Measurements from ENCODE around the gene TTI1. TPM values are rescaled to one million over a fixed set of nuclear protein-coding genes. Genes with fewer than 3 reads are reported as not detected.

Gene TTI1
- total and polyA plus RNA-seq, 2 donors (not counting 1 experiment from before 2014, with no cell fraction given): 13.9 to 33.9 TPM

DNA sequence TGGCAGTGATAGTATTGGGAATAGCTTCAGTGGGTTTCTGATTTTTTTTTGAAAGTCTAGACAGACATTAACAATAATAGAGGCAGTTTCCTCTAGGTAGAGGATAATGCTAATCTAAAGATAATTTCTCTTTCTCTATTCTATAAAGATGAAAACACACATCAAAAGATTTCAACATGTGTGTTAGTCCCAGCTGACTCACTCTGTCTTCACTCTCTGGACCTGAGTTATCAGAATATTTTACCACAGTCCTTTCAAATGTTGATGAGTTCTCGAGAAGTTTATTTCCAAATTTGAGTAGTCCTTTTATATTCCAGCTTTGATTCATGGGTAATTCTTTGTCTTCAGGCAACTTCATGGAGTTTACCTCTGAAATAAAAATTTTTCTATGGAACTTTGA, 17.4 kb upstream of the TTI1 start:
- Histone ChIP-seq H3K27ac (ENCODE audit: low read length in 2 of 2) (no peak overlapping the region), H4K20me1 (ENCODE audit: control insufficient read depth, insufficient read depth, low read length, poor library complexity, severe bottlenecking) (peaks cover 30% of the 10 kb centered on the region), H3K36me3 (replicated peaks in 1 of 2; ENCODE audit: control extremely low read depth in 1 of 2, control insufficient read depth in 1 of 2, extremely low read depth in 1 of 2, insufficient read depth in 2 of 2, low read length in 1 of 2) (peaks cover 4 to 61% of the 10 kb centered on the region in 2 experiments), H3K9me3 (ENCODE audit: control extremely low read depth in 1 of 3, control insufficient read depth in 2 of 3, insufficient read depth in 1 of 3, low read length in 2 of 3) (no peaks in the 10 kb centered on the region), H3K79me2 (ENCODE audit: control insufficient read depth, insufficient read depth, low read length) (peaks cover 61% of the 10 kb centered on the region), H3K4me2 (replicated peaks; ENCODE audit: low read depth, low read length, poor library complexity, severe bottlenecking) (no peak overlapping the region), H3K27me3 (replicated peaks in 1 of 4; ENCODE audit: control extremely low read depth in 1 of 4, control insufficient read depth in 3 of 4, insufficient read depth in 4 of 4, low read length in 3 of 4) (no peaks in the 10 kb centered on the region), H3K4me3 (ENCODE audit: control extremely low read depth in 1 of 5, extremely low read depth in 1 of 5, insufficient read depth in 1 of 5, low read depth in 2 of 5, low read length in 4 of 5) (no peak overlapping the region), H3K9ac (ENCODE audit: low read length) (no peak overlapping the region), H2AFZ (ENCODE audit: insufficient read depth, low read depth, low read length, poor library complexity, severe bottlenecking) (no peak overlapping the region), H3K4me1 (ENCODE audit: control insufficient read depth in 2 of 2, insufficient read depth in 2 of 2, low read length in 2 of 2) (no peaks in the 10 kb centered on the region)
- ATAC-seq (ENCODE audit: low read depth) (no peak), DNase-seq (no peak)
- POLR2A ChIA-PET: no interaction called here
- WGBS (ENCODE audit: insufficient coverage): no CpG with 5 or more reads among the region's 1 CpG
- no peak for TF ChIP-seq EZH2 (IDR thresholded peaks at IDR 0.05; ENCODE audit: borderline replicate concordance, insufficient read depth, low read depth, low read length, poor library complexity, severe bottlenecking)
- intact Hi-C loops (cut with micrococcal nuclease): no loop called here
- Mint-ChIP-seq H3K4me3 (no peak overlapping the region), H3K27me3 (no peaks in the 10 kb centered on the region), H3K4me1 (peaks cover 3% of the 10 kb centered on the region), H3K9me3 (ENCODE audit: insufficient read depth) (no peaks in the 10 kb centered on the region), H3K27ac (no peak overlapping the region)
- CTCF ChIA-PET: interaction anchor here (0.5 to 19.6 kb wide), 4 partner anchors 121 to 723 kb away, joined by 3 to 494 read pairs (median 4); no protein-coding TSS in a partner anchor

DNA sequence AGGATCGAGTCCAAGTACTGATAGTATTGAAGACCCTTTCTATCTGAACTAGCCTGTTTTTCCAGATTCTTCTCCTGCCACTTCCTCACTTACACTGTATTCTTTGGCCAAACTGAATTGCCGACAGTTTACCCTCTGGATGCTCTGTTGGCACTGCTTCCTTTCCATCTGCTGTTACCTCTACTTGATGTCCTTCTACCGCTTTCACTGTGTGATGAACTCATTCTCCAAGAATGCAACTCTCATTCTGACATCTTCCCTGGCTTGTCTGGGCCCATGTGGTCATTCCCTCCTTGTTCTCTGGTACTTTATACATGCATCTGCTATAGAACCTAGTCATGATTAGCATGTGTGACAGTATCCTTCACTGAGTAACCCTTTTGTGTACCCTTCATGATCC, 16.5 kb upstream of the TTI1 start:
- Histone ChIP-seq H3K9me3 (ENCODE audit: control extremely low read depth in 1 of 3, control insufficient read depth in 2 of 3, insufficient read depth in 1 of 3, low read length in 2 of 3) (no peaks in the 10 kb centered on the region), H3K36me3 (replicated peaks in 1 of 2; ENCODE audit: control extremely low read depth in 1 of 2, control insufficient read depth in 1 of 2, extremely low read depth in 1 of 2, insufficient read depth in 2 of 2, low read length in 1 of 2) (peaks cover 4 to 65% of the 10 kb centered on the region in 2 experiments), H3K4me3 (ENCODE audit: control extremely low read depth in 1 of 5, extremely low read depth in 1 of 5, insufficient read depth in 1 of 5, low read depth in 2 of 5, low read length in 4 of 5) (no peak overlapping the region), H3K27me3 (replicated peaks in 1 of 4; ENCODE audit: control extremely low read depth in 1 of 4, control insufficient read depth in 3 of 4, insufficient read depth in 4 of 4, low read length in 3 of 4) (no peaks in the 10 kb centered on the region), H3K9ac (ENCODE audit: low read length) (no peak overlapping the region), H3K27ac (ENCODE audit: low read length in 2 of 2) (no peak overlapping the region), H3K79me2 (ENCODE audit: control insufficient read depth, insufficient read depth, low read length) (peaks cover 69% of the 10 kb centered on the region), H3K4me1 (ENCODE audit: control insufficient read depth in 2 of 2, insufficient read depth in 2 of 2, low read length in 2 of 2) (no peaks in the 10 kb centered on the region), H3K4me2 (replicated peaks; ENCODE audit: low read depth, low read length, poor library complexity, severe bottlenecking) (no peak overlapping the region), H2AFZ (ENCODE audit: insufficient read depth, low read depth, low read length, poor library complexity, severe bottlenecking) (no peak overlapping the region), H4K20me1 (ENCODE audit: control insufficient read depth, insufficient read depth, low read length, poor library complexity, severe bottlenecking) (peaks cover 31% of the 10 kb centered on the region)
- 92% methylated on average over 3 of the region's 3 CpGs for WGBS (ENCODE audit: insufficient coverage)
- ATAC-seq (ENCODE audit: low read depth): no peak
- TF ChIP-seq EZH2 (IDR thresholded peaks at IDR 0.05; ENCODE audit: borderline replicate concordance, insufficient read depth, low read depth, low read length, poor library complexity, severe bottlenecking): no peak
- TF ChIP-seq, protein P1, sequence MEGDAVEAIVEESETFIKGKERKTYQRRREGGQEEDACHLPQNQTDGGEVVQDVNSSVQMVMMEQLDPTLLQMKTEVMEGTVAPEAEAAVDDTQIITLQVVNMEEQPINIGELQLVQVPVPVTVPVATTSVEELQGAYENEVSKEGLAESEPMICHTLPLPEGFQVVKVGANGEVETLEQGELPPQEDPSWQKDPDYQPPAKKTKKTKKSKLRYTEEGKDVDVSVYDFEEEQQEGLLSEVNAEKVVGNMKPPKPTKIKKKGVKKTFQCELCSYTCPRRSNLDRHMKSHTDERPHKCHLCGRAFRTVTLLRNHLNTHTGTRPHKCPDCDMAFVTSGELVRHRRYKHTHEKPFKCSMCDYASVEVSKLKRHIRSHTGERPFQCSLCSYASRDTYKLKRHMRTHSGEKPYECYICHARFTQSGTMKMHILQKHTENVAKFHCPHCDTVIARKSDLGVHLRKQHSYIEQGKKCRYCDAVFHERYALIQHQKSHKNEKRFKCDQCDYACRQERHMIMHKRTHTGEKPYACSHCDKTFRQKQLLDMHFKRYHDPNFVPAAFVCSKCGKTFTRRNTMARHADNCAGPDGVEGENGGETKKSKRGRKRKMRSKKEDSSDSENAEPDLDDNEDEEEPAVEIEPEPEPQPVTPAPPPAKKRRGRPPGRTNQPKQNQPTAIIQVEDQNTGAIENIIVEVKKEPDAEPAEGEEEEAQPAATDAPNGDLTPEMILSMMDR (IDR thresholded peaks at IDR 0.05): no peak
- intact Hi-C loops (cut with micrococcal nuclease): no loop called here
- Mint-ChIP-seq H3K4me3 (no peak overlapping the region), H3K9me3 (ENCODE audit: insufficient read depth) (no peaks in the 10 kb centered on the region), H3K27me3 (no peaks in the 10 kb centered on the region), H3K27ac (no peak overlapping the region), H3K4me1 (peaks cover 2% of the 10 kb centered on the region)
- no peak for DNase-seq
- POLR2A ChIA-PET: no interaction called here
- CTCF ChIA-PET: interaction anchor here (1.0 to 19.6 kb wide), 2 partner anchors 122 to 170 kb away, joined by 3 to 494 read pairs; no protein-coding TSS in a partner anchor

All from B cell (primary cell).